PC-3 (cell line): Measurements from ENCODE around the gene PLEKHA6.

ENCODE experiments used
- CTCF ChIP-seq: fragments of 300-600 bp; sonication (generic); conservative IDR thresholded peaks from 2 replicates; pipeline ENCODE4 v1.5.1; 2017; ENCODE audit warnings: antibody characterized with exemption, low read depth, mild to moderate bottlenecking, low read length
- EZH2 ChIP-seq: fragments of 300-600 bp; sonication (generic); IDR thresholded peaks from one replicate; pipeline ENCODE4 v1.6.1; 2017; ENCODE audit warnings: antibody characterized with exemption, mild to moderate bottlenecking, low read length; ENCODE audit not compliant: unreplicated experiment
- EZH2phosphoT487 ChIP-seq: fragments of 300-600 bp; sonication (generic); IDR thresholded peaks from 2 replicates; pipeline ENCODE4 v1.6.1; 2018; ENCODE audit warnings: mild to moderate bottlenecking, antibody characterized with exemption, low read length, borderline replicate concordance

GRCh38 chr1:204251926-204252689 lies 107.6 kb downstream of the PLEKHA6 start:
- TF ChIP-seq CTCF (no peak), EZH2 (no peak), EZH2phosphoT487 (no peak)
